RWPE2 (cell line): ENCODE measurements around the gene GRIN2D.

Source experiments
- ATAC-seq: fragments of 200-7000 bp; cut with Tn5 transposase; 3 replicates; pipeline ENCODE4 v1.9.1; 2021; ENCODE audit warnings: low read depth
- DNase-seq: peaks from one replicate; pipeline ENCODE4 v3.0.0-alpha.2; 2020; ENCODE audit warnings: low spot score
- H3K27ac ChIP-seq: fragments of 450-650 bp; 2 replicates; pipeline ENCODE4 v1.5.1; 2017; ENCODE audit warnings: mild to moderate bottlenecking; ENCODE audit not compliant: poor library complexity, severe bottlenecking
- H3K27me3 ChIP-seq: fragments of 250-450 bp; sonication (Bioruptor Pico); 2 replicates; pipeline ENCODE4 v1.5.1; 2021; ENCODE audit warnings: mild to moderate bottlenecking, moderate library complexity; ENCODE audit not compliant: insufficient read depth, poor library complexity, severe bottlenecking
- H3K36me3 ChIP-seq: fragments of 250-450 bp; sonication (Bioruptor Pico); 2 replicates; pipeline ENCODE4 v1.5.1; 2020; ENCODE audit warnings: low read depth, mild to moderate bottlenecking, moderate library complexity
- H3K4me1 ChIP-seq: fragments of 250-450 bp; sonication (Bioruptor Pico); 2 replicates; pipeline ENCODE4 v1.5.1; 2021; ENCODE audit warnings: mild to moderate bottlenecking, moderate library complexity; ENCODE audit not compliant: insufficient read depth, poor library complexity, severe bottlenecking
- H3K4me3 ChIP-seq: fragments of 250-450 bp; sonication (Bioruptor Pico); 2 replicates; pipeline ENCODE4 v1.5.1; 2021; ENCODE audit warnings: mild to moderate bottlenecking, moderate library complexity; ENCODE audit not compliant: severe bottlenecking
- H3K9me3 ChIP-seq: fragments of 250-450 bp; sonication (Bioruptor Pico); 2 replicates; pipeline ENCODE4 v1.5.1; 2021; ENCODE audit warnings: mild to moderate bottlenecking, moderate library complexity; ENCODE audit not compliant: severe bottlenecking
- CTCF ChIP-seq: fragments of 450-650 bp; IDR thresholded peaks from one replicate; pipeline ENCODE4 v1.5.1; 2017; ENCODE audit warnings: mild to moderate bottlenecking, moderate library complexity; ENCODE audit not compliant: poor library complexity, severe bottlenecking

The GRIN2D gene

GRCh38 chr19:48442116-48443035 lies 48.9 kb downstream of the GRIN2D start:
- H3K9me3 ChIP-seq: no peaks in the 10 kb centered on the region
- H3K36me3 ChIP-seq: peaks cover 3% of the 10 kb centered on the region
- no peak overlapping the region for H3K27ac ChIP-seq
- no peak overlapping the region for H3K4me3 ChIP-seq
- H3K27me3 ChIP-seq: peaks cover 12% of the 10 kb centered on the region
- H3K4me1 ChIP-seq: peaks cover 6% of the 10 kb centered on the region
- no peak for TF ChIP-seq CTCF
- ATAC-seq: no peak
- no peak for DNase-seq

GRCh38 chr19:48443256-48443655 lies 49.8 kb downstream of the GRIN2D start:
- Histone ChIP-seq H3K4me3 (peak overlapping the region; percentile 19), H3K36me3 (peaks cover 12% of the 10 kb centered on the region), H3K4me1 (peaks cover 6% of the 10 kb centered on the region), H3K27ac (no peak overlapping the region), H3K9me3 (no peaks in the 10 kb centered on the region), H3K27me3 (peaks cover 12% of the 10 kb centered on the region)
- ATAC-seq (no peak), DNase-seq (no peak)
- TF ChIP-seq CTCF: no peak
